ENCODE measurements around the gene PEMT.

Gene PEMT

GRCh38 chr17:17532991-17533390 lies 58.5 kb downstream of the PEMT start:
- DNase-seq, result no peak

- DNase-seq, result no peak
These were observed 60.4 kb downstream of the PEMT start for GRCh38 chr17:17531156-17531555.

GRCh38 chr17:17528696-17529652 lies 62.5 kb downstream of the PEMT start:
- DNase-seq, result no peak

- DNase-seq, result no peak
These were observed 63.5 kb downstream of the PEMT start for GRCh38 chr17:17527956-17528500.

- no peak for DNase-seq
These were observed 64.0 kb downstream of the PEMT start for GRCh38 chr17:17527534-17527933.

GRCh38 chr17:17526369-17526768 lies 65.1 kb downstream of the PEMT start:
- DNase-seq, result no peak

- no peak for DNase-seq
These were observed 65.6 kb downstream of the PEMT start for GRCh38 chr17:17525956-17526355.

- DNase-seq, result no peak
These were observed 66.2 kb downstream of the PEMT start for GRCh38 chr17:17525311-17525710.

- no peak for DNase-seq
These were observed 67.6 kb downstream of the PEMT start for GRCh38 chr17:17523731-17524490.

GRCh38 chr17:17523001-17523730 lies 68.3 kb downstream of the PEMT start:
- no peak for DNase-seq

- DNase-seq, result no peak
These were observed 70.8 kb downstream of the PEMT start for GRCh38 chr17:17520599-17521232.

- no peak for DNase-seq
These were observed 71.6 kb downstream of the PEMT start for GRCh38 chr17:17519886-17520285.

- DNase-seq, result no peak
These were observed 72.6 kb downstream of the PEMT start for GRCh38 chr17:17518951-17519350.

- DNase-seq, result no peak
These were observed 73.5 kb downstream of the PEMT start for GRCh38 chr17:17518014-17518413.

GRCh38 chr17:17516941-17517720 lies 74.4 kb downstream of the PEMT start:
- no peak for DNase-seq

GRCh38 chr17:17515934-17516930 lies 75.3 kb downstream of the PEMT start:
- no peak for DNase-seq

GRCh38 chr17:17514993-17515933 lies 76.2 kb downstream of the PEMT start:
- no peak for DNase-seq

- no peak for DNase-seq
These were observed 77.0 kb downstream of the PEMT start for GRCh38 chr17:17514361-17514992.

GRCh38 chr17:17513626-17514025 lies 77.9 kb downstream of the PEMT start:
- DNase-seq, result no peak

Measured in midbrain (tissue), 1 donor.